ENCODE results near the gene DDX1.
A peak's percentile ranks its signal among the peaks of the same experiment; 100 is the strongest.

Gene DDX1

DNA sequence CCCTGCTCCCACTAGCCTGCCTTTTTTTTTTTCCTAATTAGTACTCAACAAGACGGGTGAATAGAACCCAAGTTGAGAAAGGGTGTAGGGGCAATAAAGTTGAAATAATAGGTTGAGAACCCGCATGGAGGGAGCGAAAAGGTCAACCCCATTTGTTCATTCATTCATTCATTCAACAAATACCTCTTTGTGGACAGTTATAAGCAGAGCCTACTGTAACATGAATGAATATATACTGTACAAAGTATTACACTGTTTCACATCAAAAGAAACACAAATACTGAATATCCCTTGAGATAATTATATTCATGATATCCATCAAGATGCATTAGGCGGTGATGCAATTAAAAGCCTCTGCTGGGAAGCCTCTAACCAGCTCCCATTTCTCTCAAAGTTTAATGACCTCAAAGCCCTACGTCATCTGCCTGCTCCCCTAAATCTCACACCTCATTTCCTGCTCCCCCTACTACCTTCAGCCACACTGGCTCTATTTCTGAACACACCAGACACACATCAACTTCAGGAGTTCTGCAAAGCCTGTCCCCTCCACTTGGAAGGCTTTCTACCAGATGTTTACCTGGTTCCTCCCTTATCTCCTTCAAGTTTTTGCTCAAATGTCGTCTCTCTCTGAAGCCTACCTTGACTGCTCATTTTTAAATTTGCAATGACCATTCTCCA, 29.2 kb upstream of the DDX1 start:
- DNase-seq (ENCODE audit: low read depth), result no peak

DNA sequence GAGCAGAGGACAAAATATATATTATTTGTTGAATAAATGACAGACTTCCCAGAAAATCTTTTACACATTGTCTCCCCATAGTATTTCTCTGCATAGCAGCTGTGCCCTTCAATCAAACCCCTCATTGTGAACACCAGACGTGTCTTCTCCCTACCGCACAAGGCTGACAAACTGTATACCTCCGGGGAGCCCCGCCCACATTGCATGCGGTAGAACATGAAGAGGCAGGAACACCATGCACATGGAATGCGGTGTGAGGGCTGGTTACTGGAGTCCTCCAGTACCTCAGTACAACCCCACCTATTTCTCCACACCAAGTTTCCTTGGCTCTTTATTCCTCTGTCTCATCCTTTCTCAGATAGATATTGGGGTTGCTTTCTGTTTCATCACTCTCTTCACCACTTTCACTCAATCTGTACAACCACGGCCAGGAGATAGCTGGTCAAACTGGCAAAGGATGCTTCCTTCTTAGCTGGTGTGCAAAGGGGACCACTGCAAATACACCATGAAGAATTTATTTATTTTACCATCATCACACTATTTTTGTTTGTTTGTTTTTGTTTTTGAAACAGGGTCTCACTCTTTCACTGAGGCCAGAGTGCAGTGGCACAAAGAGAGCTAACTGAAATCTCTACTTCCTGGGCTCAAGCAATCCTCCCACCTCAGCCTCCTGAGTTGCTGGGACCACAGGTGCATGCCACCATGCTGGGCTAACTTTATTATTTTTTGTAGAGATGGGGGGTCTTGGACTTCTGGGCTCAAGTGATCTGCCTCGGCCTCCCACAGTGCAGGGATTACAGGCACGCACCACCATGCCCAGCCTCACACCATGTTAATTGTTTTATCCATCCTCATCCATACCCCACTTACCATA, 28.2 kb upstream of the DDX1 start:
- no peak for DNase-seq (ENCODE audit: low read depth)

DNA sequence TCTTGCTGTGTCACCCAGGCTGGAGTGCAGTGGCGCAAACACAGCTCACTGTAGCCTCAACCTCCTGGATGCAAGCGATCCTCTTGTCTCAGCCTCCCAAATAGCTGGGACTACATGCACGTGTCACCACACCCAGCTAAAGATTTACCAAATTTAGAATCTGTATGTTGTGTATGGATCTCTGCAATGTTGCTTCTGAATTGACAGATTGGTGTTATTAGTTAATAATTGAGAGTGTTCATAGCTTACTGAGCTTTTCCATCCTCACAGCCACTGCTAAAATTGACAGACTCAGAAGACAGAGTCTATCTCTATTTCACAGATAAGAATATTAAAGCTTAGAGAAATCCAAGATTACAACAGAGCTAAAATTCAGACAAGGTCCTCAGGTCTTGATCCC, 26.3 kb upstream of the DDX1 start:
- DNase-seq (ENCODE audit: low read depth), result no peak

DNA sequence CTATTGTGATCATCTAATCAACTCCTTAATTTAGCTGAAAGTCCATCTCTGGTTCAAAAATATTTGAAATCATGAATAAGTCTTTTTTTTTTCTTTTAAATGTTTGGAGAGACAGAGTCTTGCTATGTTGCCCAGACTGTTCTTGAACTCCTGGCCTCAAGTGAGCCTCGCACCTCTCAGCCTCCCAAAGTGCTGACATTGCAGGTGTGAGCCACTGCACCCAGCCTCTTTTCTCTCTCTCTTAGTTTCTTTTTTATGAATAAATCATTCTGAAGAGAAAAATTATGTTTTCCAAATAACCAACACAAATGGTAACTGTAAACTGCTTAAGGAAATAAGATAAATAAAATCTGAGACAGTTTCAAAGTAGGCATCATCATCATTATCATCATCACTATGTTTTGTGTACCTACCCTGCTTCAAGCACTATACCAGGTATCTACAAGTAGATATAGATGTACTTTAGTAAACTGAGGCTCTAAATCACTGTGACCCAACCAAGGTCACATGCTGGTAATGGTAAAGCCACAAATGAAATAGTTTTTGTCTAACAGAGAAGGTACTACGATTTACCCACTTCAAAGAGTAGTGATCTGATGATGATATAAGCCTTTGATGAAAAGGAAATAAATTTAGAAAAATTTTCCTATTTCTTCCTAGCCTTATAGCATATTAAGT, 25.5 kb upstream of the DDX1 start:
- DNase-seq (ENCODE audit: low read depth), result no peak

DNA sequence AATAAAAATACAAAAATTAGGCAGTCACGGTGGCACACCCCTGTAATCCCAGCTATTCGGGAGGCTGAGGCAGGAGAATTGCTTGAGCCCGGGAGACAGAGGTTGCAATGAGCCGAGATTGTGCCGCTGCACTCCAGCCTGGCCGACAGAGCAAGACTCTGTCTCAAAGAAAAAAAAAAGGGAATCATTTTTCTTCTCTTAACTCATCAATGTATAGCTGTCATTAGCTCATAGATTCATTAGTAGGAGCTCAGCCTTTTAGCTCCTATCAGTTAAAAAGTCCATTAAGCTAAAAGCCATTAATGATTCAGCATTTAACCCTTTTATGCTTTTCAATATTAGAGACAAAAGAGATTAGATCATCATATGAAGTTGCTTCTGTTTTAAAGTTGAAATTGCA, 24.8 kb upstream of the DDX1 start:
- DNase-seq (ENCODE audit: low read depth), result no peak

DNA sequence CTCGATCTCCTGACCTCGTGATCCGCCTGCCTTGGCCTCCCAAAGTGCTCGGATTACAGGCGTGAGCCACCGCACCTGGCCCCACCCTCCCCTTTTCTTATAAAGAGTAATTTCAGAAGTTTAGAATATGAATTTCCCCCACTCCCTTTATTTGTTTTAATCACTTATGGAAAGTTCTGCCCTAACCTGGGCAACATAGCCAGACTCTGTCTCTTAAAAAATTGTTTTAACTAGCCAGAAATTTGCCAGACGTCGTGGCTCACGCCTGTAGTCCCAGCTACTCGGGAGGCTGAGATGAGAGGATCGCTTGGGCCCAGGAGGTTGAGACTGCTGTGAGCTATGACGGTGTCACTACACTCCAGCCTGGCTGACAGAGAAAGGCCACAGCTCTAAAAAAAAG, 22.8 kb upstream of the DDX1 start:
- no peak for DNase-seq (ENCODE audit: low read depth)

DNA sequence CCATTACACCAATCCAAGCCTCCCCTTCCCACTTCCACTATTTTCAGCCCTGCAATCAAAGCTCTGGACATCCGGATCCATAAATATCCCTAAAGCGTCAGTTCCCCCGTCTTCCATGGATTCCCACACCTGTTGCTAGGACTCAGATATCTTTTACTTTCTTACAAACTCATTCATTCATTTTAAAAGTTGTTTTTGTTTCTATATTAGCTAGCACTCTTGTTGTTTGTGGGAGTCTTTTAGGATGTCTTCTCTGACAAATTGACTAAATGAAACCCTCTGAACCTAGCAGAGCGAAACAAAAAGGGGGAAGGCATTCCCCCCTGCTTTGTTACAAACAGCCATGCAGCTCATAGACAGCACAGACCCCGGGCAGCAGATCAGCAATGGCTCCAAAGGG, 21.6 kb upstream of the DDX1 start:
- DNase-seq (ENCODE audit: low read depth), result no peak

DNA sequence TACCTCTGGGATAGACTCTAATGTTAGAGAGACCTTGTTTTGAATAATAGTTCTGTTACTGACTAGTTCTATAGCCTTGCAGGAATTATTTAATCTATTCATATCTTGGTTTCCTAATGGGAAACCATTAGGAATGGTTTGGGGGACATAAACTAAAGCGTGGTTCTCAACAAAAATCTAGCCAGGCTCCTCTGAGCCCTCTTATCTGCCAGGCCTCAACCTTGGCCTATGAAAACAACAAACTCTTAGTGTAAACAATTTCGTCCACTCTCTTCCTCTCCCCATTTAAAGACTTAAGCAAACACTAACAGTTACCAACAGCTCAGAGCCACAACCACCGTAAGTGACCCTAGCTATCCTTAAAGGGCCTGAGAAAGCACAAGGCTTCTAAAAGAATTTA, 19.9 kb upstream of the DDX1 start:
- no peak for DNase-seq (ENCODE audit: low read depth)

DNA sequence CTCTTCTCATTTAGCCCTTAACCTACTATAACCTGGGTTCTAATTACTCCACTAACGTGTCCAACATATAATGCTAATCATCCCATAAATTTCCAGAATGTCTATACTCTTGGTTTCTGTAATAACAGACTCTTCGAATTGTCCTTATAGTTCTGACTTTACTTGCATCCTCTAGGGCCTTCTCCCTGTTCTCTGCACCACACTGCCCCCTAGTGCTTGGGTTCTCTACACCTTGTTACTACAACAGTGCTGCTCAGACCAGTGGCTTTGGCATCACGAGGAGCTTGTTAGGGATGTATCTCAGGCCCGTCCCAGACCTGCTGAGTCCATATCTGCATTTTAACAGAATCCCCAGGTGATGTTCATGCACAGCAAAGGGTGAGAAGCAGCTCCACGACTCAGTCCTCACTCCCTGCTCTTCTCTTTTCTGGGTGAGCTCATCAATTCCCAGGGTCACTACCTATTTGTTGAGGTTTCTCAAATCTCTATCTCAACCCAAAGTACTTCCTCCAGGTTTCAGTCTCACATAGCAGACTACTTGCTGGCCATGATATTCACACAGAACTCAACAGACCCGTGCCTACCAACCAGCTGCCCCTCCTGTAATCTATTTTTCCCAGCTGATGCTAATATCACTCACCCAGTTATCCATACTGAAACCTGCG, 14.5 kb upstream of the DDX1 start:
- peak; percentile 82 for DNase-seq (ENCODE audit: low read depth)

DNA sequence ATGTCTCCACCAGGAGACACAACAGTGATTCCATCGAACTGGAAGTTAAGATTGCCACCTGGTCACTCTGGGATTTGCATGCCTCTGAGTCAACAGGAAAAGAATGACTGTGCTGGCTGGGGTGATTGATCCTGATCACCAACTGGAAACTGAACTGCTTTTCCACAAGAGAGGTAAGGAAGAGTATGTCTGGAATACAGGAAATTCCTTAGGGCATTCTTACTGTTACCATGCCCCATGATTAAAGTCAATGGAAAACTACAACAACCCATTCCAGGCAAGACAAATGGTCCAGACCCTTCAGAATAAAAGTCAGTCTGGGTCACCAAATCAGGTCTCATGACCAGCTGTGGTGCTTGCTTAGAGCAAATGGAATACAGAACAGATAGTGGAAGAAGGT, 12.0 kb upstream of the DDX1 start:
- DNase-seq (ENCODE audit: low read depth), result no peak

DNA sequence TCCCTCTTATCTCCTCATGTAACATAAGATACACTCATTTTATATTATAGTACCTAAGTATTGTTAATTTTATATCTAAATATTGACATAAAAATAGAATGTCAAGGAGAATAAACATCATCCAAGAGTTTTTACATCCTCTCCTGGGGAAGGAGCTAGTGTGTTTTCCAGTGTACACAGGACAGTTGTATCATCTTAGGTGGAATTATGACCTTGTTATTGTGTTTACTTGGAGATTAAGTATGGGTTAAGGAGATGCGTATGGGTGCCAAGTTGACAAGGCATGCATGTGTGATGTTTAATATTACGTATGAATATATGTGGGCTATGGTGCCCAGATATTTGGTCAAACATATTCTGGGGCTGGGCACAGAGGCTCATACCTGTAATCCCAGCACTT, 11.2 kb upstream of the DDX1 start:
- DNase-seq (ENCODE audit: low read depth), result no peak

DNA sequence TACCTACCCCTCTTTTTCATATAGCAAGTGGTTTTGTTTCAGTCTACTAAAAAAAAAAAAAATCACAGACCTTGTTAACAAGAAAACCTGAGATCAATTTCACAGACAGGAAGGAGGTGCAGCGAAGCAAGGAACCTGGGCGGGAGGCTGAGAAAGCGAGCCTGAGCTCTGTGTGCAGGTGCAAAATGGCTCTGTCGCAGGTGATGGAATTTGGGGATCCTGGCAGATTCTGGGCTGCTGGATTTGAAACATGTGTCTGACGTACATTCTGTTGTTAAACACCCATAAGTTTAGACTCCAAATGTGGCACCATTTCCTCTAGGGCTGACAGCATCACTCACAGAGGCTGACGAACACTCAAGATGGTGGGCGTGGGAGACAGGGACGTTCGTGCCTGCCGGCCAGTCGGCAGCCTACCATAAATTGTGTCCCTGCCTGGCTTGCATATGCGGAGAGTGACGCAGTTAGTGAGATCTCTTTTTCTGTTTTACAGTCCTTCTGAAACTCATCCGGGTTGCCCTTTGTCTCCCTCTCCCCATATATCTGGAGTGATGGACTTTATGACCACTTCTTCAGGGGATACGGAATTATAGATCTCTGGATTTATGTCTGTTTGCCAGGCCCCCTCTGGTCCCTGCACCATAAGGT, 8.8 kb upstream of the DDX1 start:
- no peak for DNase-seq (ENCODE audit: low read depth)

DNA sequence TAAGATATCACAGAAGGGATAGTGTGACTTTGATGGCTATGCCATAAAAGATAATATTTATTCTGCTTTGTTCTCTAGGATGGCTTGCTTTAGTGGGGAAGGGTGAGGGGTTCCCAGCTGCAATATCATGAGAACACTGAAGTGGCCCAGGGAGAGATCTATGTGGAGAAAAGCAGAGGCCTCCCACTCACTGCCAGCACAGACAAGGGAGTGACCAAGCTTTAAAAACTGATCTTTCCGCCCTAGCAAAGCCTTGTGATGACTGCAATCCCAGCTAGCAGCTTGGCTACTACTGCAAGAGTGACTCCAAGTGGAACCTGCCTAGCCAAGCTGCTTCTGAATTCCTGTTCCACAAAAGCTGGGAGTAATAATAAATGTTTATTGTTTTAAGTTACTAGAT, 7.8 kb upstream of the DDX1 start:
- no peak for DNase-seq (ENCODE audit: low read depth)

DNA sequence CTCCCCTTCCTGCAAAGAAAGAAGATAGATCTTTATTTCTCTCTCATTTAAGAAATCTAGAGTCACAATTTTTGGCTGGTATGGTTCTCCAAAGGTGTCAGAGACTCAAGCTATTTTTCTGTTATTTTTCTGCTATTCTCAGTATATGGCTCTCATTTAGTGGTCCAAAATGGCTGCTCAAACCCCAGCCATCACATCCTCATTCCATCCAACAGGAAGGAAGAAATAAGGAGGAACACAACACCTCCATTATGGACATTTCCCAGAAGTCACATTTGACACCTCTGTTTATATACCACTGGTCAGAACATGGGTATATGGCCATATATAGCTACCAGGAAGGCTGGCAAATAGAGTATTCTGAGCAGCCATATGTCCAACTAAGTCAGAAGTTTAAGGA, 7.4 kb upstream of the DDX1 start:
- no peak for DNase-seq (ENCODE audit: low read depth)

DNA sequence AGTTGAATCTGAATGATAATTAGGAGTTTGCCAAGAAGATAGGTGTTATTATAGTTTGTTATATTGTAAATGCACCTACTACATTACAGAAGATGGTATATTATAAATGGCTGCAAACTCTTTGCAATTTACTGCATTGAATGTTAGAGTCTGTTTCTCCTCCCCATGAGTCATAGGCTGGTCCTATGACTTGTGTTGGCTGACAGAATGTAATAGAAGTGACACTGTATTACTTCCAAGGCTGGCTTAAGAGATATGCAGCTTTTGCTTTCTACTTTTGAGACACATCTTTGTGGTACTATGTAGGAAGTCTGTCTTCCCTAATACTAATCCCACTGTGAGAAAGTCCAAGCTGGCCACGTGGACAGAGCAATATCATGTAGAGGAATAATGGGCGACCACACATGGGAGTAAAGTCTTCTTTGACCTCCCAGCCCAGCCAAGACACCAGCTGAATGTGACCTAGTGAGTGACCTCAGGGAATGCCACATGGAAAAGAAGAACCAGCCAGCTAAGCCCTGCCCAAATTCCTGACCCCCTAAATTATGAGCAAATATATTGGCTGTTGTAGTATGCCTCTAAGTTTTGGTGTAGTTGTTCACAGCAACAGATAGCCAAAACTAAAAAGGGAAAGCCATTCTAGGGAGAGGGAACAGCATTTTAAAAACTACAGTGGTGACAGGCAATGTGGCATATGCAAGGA, 6.8 kb upstream of the DDX1 start:
- DNase-seq (ENCODE audit: low read depth), result no peak

DNA sequence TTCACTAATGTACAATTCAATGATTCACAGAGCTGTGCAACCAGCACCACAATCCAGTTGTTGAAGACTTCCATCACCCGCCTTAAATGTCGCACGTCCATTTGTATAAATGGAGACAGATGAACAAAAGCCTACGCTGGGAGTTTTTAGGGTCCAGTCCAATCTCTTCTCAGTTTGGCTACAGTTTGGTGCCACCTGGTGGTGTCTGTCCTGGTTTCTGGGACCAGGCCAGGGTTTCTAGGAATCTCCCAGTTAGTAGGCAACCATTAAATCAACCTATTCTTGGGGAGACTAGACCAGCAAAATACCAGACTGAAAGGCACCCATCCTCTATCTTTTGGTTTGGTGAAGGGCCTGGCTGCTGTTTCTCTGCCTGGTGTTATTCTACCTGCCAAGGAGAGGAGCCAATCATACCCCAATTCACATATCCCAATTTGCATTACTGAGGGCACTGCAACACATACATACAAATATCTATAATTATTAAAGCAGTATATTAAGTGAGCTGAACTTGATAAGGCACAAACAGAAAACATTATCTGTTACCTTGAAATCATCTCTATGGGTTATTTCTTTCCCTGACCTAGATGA, 3.2 kb upstream of the DDX1 start:
- peak; percentile 59 for DNase-seq (ENCODE audit: low read depth)

DNA sequence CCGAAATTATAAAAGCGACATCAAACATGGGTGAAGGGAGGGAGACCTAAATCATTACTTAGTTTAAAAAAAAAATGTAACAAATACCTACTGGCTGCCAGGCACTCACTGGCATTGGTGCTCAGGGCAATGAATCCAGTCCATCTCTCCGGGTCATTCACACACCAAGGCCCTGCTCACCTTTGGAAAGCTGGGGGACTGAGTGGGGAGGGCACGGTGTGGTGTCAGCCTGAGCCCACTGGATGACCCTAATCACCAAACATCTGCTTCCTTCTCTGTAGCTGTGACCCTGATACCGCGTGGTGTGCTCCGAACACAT, 336 bp upstream of the DDX1 start:
- DNase-seq (ENCODE audit: low read depth), result no peak

DNA sequence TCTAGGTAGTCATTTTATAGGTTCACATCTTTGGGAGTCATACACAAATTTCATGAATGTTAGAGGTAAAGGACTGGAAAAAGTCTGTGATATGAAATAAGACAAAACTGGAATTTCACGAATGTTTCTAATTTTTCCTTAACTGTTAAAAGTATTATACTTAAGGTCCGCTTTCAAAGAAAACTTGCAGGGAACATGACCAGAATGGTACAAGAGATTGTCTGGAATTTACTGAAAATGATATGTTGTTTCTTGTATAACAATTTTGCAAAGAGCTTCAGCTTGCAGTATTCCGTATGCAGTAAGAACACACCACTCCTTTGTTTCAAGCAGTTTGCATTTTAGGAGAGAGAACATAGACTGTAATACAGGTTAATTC, 1.6 kb downstream of the DDX1 start:
- no peak for DNase-seq (ENCODE audit: low read depth)

DNA sequence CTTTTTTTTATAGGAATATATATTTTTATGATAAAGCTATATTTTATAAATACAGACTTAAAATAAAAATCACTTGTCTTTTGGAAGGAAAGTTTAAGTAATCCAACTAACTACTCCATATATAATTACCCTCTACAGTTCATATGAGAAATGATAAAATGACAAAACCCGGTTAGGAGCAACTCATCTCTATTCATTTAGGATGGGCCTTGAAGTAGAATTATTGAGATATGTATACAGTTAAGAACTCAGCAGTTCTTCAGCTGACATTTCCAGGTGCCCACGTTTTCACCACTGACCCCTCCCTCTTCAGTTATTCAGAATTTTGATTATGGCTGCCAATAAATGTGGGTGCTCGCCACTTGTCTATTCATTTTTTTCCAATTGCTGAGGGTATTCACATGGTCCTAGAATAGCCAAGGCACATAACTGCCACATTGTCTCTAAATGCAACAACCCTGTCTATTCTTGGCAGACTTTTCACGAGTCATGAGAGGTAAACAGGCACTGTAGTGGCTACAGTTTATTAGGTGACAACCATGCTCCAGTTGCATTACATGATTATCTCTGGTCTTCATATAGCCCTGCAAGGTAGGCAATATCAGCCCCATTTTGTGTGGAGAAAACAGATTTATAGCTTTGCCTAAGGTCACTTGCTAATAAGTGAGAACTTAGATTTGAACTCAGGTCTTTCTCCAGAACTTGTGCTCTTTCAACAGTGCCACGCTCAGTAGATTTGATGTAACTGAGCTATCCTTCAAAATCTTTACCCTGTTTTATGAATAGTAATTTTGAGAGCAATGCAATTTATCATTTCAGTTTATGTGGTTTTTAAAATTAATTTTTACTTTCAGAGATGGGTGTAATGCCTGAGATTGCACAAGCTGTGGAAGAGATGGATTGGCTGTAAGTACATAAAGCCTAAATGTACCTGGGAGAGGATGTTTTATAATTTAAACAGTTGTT, 2.9 kb downstream of the DDX1 start:
- DNase-seq (ENCODE audit: low read depth), result no peak

DNA sequence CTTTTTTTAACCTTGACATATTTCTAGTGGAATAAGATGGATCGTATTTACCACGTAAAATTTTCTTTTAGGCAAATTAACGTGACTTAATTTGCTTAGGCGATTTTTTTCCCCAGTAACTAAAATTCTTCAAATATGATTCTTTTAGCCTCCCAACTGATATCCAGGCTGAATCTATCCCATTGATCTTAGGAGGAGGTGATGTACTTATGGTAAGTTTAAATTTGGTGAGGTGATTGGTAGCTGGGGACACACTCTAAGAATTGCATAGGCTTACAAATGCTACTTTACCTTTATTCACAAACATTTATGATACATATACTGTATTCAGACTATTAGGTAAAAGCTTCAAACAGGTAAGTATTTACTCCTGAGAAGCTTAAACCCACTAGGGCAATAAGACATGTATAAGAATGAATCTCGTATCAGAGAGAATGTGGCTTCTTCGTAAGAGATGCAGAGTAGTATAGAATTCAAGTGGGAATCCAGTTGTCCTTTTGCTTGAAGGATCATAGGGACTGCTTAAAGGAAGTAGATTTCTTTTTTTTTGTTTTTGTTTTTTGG, 3.8 kb downstream of the DDX1 start:
- DNase-seq (ENCODE audit: low read depth), result no peak
